ENCODE results near the gene GFOD1.

GRCh38 chr6:13420269-13420668 is 67.1 kb downstream of the GFOD1 start:
- TF ChIP-seq, protein P1, sequence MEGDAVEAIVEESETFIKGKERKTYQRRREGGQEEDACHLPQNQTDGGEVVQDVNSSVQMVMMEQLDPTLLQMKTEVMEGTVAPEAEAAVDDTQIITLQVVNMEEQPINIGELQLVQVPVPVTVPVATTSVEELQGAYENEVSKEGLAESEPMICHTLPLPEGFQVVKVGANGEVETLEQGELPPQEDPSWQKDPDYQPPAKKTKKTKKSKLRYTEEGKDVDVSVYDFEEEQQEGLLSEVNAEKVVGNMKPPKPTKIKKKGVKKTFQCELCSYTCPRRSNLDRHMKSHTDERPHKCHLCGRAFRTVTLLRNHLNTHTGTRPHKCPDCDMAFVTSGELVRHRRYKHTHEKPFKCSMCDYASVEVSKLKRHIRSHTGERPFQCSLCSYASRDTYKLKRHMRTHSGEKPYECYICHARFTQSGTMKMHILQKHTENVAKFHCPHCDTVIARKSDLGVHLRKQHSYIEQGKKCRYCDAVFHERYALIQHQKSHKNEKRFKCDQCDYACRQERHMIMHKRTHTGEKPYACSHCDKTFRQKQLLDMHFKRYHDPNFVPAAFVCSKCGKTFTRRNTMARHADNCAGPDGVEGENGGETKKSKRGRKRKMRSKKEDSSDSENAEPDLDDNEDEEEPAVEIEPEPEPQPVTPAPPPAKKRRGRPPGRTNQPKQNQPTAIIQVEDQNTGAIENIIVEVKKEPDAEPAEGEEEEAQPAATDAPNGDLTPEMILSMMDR (IDR thresholded peaks at IDR 0.05 in 8 of 11, conservative IDR thresholded peaks at IDR 0.05 in 3 of 11) = no peak
- no peak for TF ChIP-seq POLR2A (IDR thresholded peaks at IDR 0.05)
- no peak for TF ChIP-seq POLR2AphosphoS5 (IDR thresholded peaks at IDR 0.05)
